Transverse colon (tissue), 4 donors: ENCODE results near the gene KCNJ6. TPM values are rescaled to one million over a fixed set of nuclear protein-coding genes. Genes with fewer than 3 reads are reported as not detected.

Experiments used
- DNase-seq: peaks from one replicate; pipeline ENCODE4 v3.0.0-alpha.2; 2019
- H3K27ac ChIP-seq, 4 donors: fragments of 200-600 bp; sonication (generic); 2 replicates each; pipeline ENCODE4 v1.5.1; 2016 to 2018; ENCODE audit warnings: inconsistent platforms in 4 of 4
- H3K27me3 ChIP-seq: fragments of 200-600 bp; sonication (generic); 2 replicates; pipeline ENCODE4 v1.5.1; 2017; ENCODE audit warnings: inconsistent platforms
- H3K36me3 ChIP-seq, 4 donors: fragments of 200-600 bp; sonication (generic); 2 replicates each; pipeline ENCODE4 v1.5.1; 2017 to 2019; ENCODE audit warnings: inconsistent platforms in 4 of 4
- H3K4me1 ChIP-seq, 4 donors: fragments of 200-600 bp; sonication (generic); 2 replicates each; pipeline ENCODE4 v1.5.1; 2017 to 2020; ENCODE audit warnings: inconsistent platforms in 4 of 4
- H3K4me3 ChIP-seq, 4 donors: fragments of 200-600 bp; sonication (generic); 1 replicate in 1 of 4; 2 replicates in 3 of 4; pipeline versions ENCODE4 v1.5.1 to v1.6.1; 2017 to 2019; ENCODE audit warnings: inconsistent platforms in 4 of 4
- H3K9me3 ChIP-seq, 2 donors: fragments of 200-600 bp; sonication (generic); 2 replicates each; pipeline ENCODE4 v1.5.1; 2017 to 2019; ENCODE audit warnings: inconsistent platforms in 2 of 2
- CTCF ChIP-seq, 5 experiments: fragments of 200-600 bp in 3 of 5; fragments of 450-650 bp in 2 of 5; sonication (generic) in 3 of 5; IDR thresholded peaks; 1 replicate in 2 of 5; 2 replicates in 3 of 5; pipeline ENCODE4 v1.5.1; 2016 to 2017; ENCODE audit warnings: antibody characterized with exemption in 5 of 5, inconsistent platforms in 3 of 5, mild to moderate bottlenecking in 2 of 5, moderate library complexity in 1 of 5
- EP300 ChIP-seq: sonication (generic); formaldehyde crosslinking; IDR thresholded peaks from one replicate; pipeline ENCODE4 v1.6.1; 2017; ENCODE audit warnings: antibody characterized with exemption, low read depth
- POLR2A ChIP-seq: fragments of 450-650 bp; IDR thresholded peaks from one replicate; pipeline ENCODE4 v1.6.1; 2016; ENCODE audit warnings: antibody characterized with exemption, mild to moderate bottlenecking, moderate library complexity
- POLR2AphosphoS5 ChIP-seq, 3 donors: sonication (generic); formaldehyde crosslinking; IDR thresholded peaks; one replicate each; pipeline ENCODE4 v1.6.1; 2016; ENCODE audit warnings: antibody characterized with exemption in 3 of 3
- WGBS, 2 donors: methylation state at CpG; one replicate each; pipeline ENCODE4 v1.1.5; 2018; ENCODE audit warnings: low coverage in 1 of 2; 5-methylcytosine and 5-hydroxymethylcytosine counted together
- in situ Hi-C, 4 donors: fragments of 200-750 bp; cut with MboI; loops; one replicate each; pipeline versions ENCODE4 v1.15.0 to v1.15.1; 2017; ENCODE audit warnings: low sequenced_read_pairs in 3 of 4, low pct_ligation_motif_present in 1 of 4, low pct_unique_long_range_greater_than_20kb in 1 of 4
- intact Hi-C: fragments of 100-400 bp; cut with DNase I; formaldehyde crosslinking; loops from one replicate; pipeline ENCODE4 v1.15.1; 2023; ENCODE audit warnings: low total_unique reads
- total RNA-seq, 4 donors: library from RNA; depleted of rRNA; stranded (reverse); fragments of >200 nt; gene quantifications; one replicate each; pipeline ENCODE4 v1.1.0, GENCODE V29; 2016

The KCNJ6 gene
- total RNA-seq, 4 donors from 2014 or later: 0.14 to 0.16 TPM; not detected in 2

DNA sequence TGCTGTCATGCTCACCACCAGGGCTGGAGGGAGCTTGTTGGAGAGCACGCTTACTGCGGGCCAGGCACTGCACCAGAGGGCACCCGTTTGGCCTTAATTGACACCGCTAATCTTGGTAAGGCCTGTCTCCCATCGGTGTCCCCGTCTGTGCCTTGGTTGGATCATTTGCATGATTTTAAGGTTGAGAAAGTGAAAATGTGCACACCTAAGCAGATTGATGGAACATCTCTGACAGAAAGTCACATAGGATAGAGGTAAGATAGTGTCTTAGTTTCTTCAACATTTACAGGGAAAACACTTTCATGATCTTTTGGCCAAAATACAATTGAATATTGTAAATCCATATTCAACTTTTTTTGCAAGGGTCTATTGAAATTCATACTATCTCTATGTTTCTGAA, 255.5 kb downstream of the KCNJ6 start:
- H3K36me3 ChIP-seq: no peaks in the 10 kb centered on the region
- TF ChIP-seq EP300: no peak
- TF ChIP-seq CTCF (IDR thresholded peaks at IDR 0.05): no peak
- TF ChIP-seq POLR2A: no peak
- TF ChIP-seq POLR2AphosphoS5 (IDR thresholded peaks at IDR 0.05): no peak
- no peaks in the 10 kb centered on the region for H3K27me3 ChIP-seq
- H3K4me3 ChIP-seq: no peak overlapping the region
- in situ Hi-C loops (no loop called here), intact Hi-C loops (no loop called here)
- H3K9me3 ChIP-seq: no peaks in the 10 kb centered on the region
- no peak for DNase-seq
- H3K4me1 ChIP-seq: peaks cover 0 to 13% (median 6%) of the 10 kb centered on the region in 4 donors
- H3K27ac ChIP-seq: no peak overlapping the region
- WGBS, 2 donors: 83 to 89% methylated on average over 1 to 6 of the region's 6 CpGs

- Histone ChIP-seq H3K27me3 (no peaks in the 10 kb centered on the region), H3K27ac (peak overlapping the region in 1 of 4 donors; percentile 81), H3K4me3 (no peak overlapping the region), H3K36me3 (no peaks in the 10 kb centered on the region), H3K4me1 (peaks cover 0 to 13% (median 6%) of the 10 kb centered on the region in 4 donors), H3K9me3 (no peaks in the 10 kb centered on the region)
- no peak for DNase-seq
- intact Hi-C loops: no loop called here
- in situ Hi-C loops: no loop called here
- 53% methylated on average over 1 of the region's 1 CpG; no CpG with 5 or more reads in 1 of the 2 donors for WGBS, 2 donors
- no peak for TF ChIP-seq EP300
- no peak for TF ChIP-seq POLR2A
- TF ChIP-seq POLR2AphosphoS5 (IDR thresholded peaks at IDR 0.05): no peak
- TF ChIP-seq CTCF (IDR thresholded peaks at IDR 0.05): no peak
Observed at GRCh38 chr21:37659874-37660273, 256.4 kb downstream of the KCNJ6 start.

DNA sequence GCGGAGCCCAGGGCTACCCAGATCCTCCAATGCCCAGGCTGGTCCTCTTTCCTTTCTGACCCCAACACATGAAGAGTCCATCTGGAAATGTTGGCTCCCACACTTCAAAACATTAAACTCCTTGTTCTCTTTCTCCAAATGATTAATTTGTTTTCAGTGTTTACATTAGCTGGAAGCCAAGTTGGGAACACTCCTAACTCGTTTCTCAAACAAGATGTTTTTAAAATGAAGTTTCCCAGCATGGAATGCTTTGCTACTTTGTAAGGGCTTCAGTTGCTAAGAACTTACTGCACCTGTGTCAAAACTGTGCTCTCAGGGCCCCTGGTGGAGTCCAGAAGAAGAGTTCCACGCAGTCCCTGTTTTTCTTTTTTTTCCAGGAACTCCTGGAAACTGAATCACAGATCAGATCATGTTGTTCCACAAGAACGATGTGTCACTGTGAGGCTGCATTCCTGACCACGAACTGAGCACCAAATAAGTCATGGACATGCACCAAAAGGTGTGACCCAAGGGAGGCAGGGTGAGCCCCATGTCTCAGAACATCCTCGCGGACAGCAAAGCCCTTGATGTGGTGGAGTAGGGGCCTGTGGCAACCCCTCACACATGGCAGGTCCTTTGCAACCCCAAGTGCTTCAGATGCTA, 257.3 kb downstream of the KCNJ6 start:
- in situ Hi-C loops (no loop called here), intact Hi-C loops (no loop called here)
- Histone ChIP-seq H3K27me3 (no peaks in the 10 kb centered on the region), H3K4me3 (no peak overlapping the region), H3K4me1 (peaks cover 0 to 13% (median 6%) of the 10 kb centered on the region in 4 donors), H3K27ac (peak overlapping the region in 1 of 4 donors; percentile 81), H3K36me3 (no peaks in the 10 kb centered on the region), H3K9me3 (no peaks in the 10 kb centered on the region)
- 44 to 100% methylated on average over 2 to 7 of the region's 7 CpGs for WGBS, 2 donors
- no peak for TF ChIP-seq EP300
- peak in 1 of 3 donors; percentile 39 for TF ChIP-seq POLR2AphosphoS5 (IDR thresholded peaks at IDR 0.05)
- DNase-seq: no peak

DNA sequence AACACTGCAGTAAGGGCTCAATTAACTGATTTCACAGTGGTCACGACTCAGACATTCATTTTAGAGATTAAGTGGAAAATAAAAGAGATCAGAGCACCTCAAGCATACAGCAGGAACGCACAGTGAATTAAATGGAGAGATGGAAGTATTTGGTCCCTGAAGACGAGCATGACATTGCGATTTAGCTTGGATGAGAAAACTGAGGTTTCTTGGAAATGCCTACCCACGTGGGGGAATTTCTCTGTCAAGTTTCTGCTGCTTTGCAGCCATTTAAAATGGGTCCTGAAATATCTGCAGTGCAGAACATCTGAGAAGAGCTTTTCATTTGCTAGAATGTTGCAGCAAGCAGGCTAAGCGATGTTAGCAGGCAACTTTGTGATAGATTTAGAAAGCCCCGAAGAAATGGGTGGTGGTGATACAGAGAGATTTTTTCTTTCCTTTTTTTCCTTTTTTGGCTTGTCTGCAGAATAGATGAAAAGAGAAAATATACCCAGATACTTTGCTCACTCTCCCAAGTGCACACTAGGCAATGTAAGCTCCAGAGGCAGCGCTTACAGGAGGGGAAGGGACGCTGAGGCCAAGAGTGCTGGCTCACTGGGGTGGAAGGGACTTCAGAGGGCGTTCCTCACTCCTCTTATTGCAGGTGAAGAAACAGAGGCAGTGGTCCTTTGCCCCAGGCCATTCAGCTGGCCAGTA, 258.0 kb downstream of the KCNJ6 start:
- TF ChIP-seq CTCF (IDR thresholded peaks at IDR 0.05) (no peak), POLR2AphosphoS5 (IDR thresholded peaks at IDR 0.05) (no peak), POLR2A (no peak), EP300 (no peak)
- WGBS, 2 donors: 35 to 54% methylated on average over 5 to 10 of the region's 10 CpGs
- DNase-seq: no peak
- Histone ChIP-seq H3K9me3 (no peaks in the 10 kb centered on the region), H3K4me3 (no peak overlapping the region), H3K27me3 (no peaks in the 10 kb centered on the region), H3K4me1 (peaks cover 0 to 13% (median 6%) of the 10 kb centered on the region in 4 donors), H3K27ac (peak overlapping the region in 1 of 4 donors; percentile 81), H3K36me3 (no peaks in the 10 kb centered on the region)
- in situ Hi-C loops: no loop called here
- intact Hi-C loops: no loop called here
